GM12892 (cell line): Measurements from ENCODE around the gene ATXN1.
"Not testable (repeated sequence)": the region's sequence is repeated elsewhere in the genome, so short reads cannot be mapped to it uniquely, and the experiment has no call there.

Experiments
- POLR2A ChIP-seq: IDR thresholded peaks from 2 replicates; pipeline ENCODE4 v1.6.1; 2011; ENCODE audit warnings: low read depth, low read length, control low read depth
- POLR2AphosphoS5 ChIP-seq: IDR thresholded peaks from 2 replicates; pipeline ENCODE4 v1.6.1; 2011; ENCODE audit warnings: low read depth, low read length, control low read depth
- TAF1 ChIP-seq: IDR thresholded peaks from 2 replicates; pipeline ENCODE4 v1.6.1; 2011; ENCODE audit warnings: low read depth, mild to moderate bottlenecking, control low read depth, low read length, borderline replicate concordance

DNA sequence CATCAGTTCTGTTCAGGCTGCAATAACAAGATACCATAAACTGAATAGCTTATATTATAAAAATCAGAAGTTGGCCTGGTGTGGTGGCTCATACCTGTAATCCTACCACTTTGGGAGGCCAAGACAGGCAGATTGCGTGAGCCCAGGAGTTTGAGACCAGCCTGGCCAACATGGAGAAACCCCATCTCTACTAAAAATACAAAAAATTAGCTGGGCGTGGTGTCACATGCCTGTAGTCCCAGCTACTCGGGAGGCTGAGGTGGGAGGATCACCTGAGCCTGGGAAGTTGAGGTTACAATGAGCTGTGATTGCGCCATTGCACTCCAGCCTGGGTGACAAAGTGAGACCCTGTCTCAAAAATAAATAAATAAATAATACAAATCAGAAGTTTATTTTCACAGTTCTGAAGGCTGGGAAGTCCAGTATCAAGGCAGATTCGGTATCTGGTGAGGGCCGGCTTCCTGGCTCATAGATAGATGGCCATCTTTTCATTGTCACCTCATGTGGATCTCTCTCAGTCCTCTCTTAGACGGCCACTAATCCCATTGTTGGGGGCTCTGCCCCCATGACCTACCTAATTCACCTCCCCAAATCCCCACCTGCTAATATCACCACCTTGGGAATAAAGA is 491.7 kb downstream of the ATXN1 start:
- not testable (repeated sequence) for TF ChIP-seq POLR2AphosphoS5, TAF1, POLR2A
